ENCODE data around the gene NUCKS1.

The NUCKS1 gene

GRCh38 chr1:205668951-205669340 is 81.0 kb downstream of the NUCKS1 start:
- DNase-seq (ENCODE audit: low read depth) = no peak

- no peak for DNase-seq (ENCODE audit: low read depth)
These were observed 81.9 kb downstream of the NUCKS1 start for GRCh38 chr1:205667909-205668643.

GRCh38 chr1:205666372-205667166 is 83.4 kb downstream of the NUCKS1 start:
- DNase-seq (ENCODE audit: low read depth) = no peak

- no peak for DNase-seq (ENCODE audit: low read depth)
These were observed 84.6 kb downstream of the NUCKS1 start for GRCh38 chr1:205665201-205666045.

- no peak for DNase-seq (ENCODE audit: low read depth)
These were observed 85.5 kb downstream of the NUCKS1 start for GRCh38 chr1:205664399-205665017.

- no peak for DNase-seq (ENCODE audit: low read depth)
These were observed 86.6 kb downstream of the NUCKS1 start for GRCh38 chr1:205663286-205663936.
